ENCODE data around the gene TRIML1.

Gene TRIML1

GRCh38 chr4:188139141-188139540, at the start of gene TRIML1:
TRIML1 (plus strand) TSS chr4:188139441; CDS start chr4:188139559, 118 bp downstream.
- no peak for DNase-seq (ENCODE audit: extremely low read depth in 1 of 2, low read depth in 1 of 2)

- DNase-seq (ENCODE audit: extremely low read depth in 1 of 2, low read depth in 1 of 2), result no peak
These were observed 46.4 kb upstream of the TRIML1 start for GRCh38 chr4:188092824-188093223.

GRCh38 chr4:188106454-188106853, 32.8 kb upstream of the TRIML1 start:
- no peak for DNase-seq (ENCODE audit: extremely low read depth in 1 of 2, low read depth in 1 of 2)

- DNase-seq (ENCODE audit: extremely low read depth in 1 of 2, low read depth in 1 of 2), result no peak
These were observed 31.1 kb upstream of the TRIML1 start for GRCh38 chr4:188107931-188108843.

- no peak for DNase-seq (ENCODE audit: extremely low read depth in 1 of 2, low read depth in 1 of 2)
These were observed 30.0 kb upstream of the TRIML1 start, which contains the start of gene TRIML2 for GRCh38 chr4:188109157-188109755. TRIML2 (minus strand) TSS chr4:188109603; CDS start chr4:188105368, 4,235 bp downstream.

- no peak for DNase-seq (ENCODE audit: extremely low read depth in 1 of 2, low read depth in 1 of 2)
These were observed 29.2 kb upstream of the TRIML1 start for GRCh38 chr4:188110036-188110435.

GRCh38 chr4:188110741-188111471, 28.3 kb upstream of the TRIML1 start:
- DNase-seq (ENCODE audit: extremely low read depth in 1 of 2, low read depth in 1 of 2), result no peak

- no peak for DNase-seq (ENCODE audit: extremely low read depth in 1 of 2, low read depth in 1 of 2)
These were observed 27.3 kb upstream of the TRIML1 start for GRCh38 chr4:188111955-188112354.

GRCh38 chr4:188113156-188113555, 26.1 kb upstream of the TRIML1 start:
- no peak for DNase-seq (ENCODE audit: extremely low read depth in 1 of 2, low read depth in 1 of 2)

- DNase-seq (ENCODE audit: extremely low read depth in 1 of 2, low read depth in 1 of 2), result no peak
These were observed 21.5 kb upstream of the TRIML1 start for GRCh38 chr4:188117631-188118324.

- no peak for DNase-seq (ENCODE audit: extremely low read depth in 1 of 2, low read depth in 1 of 2)
These were observed 17.7 kb upstream of the TRIML1 start for GRCh38 chr4:188121530-188121929.

GRCh38 chr4:188127214-188127874, 11.9 kb upstream of the TRIML1 start:
- DNase-seq (ENCODE audit: extremely low read depth in 1 of 2, low read depth in 1 of 2), result no peak

GRCh38 chr4:188130355-188130754, 8.9 kb upstream of the TRIML1 start:
- DNase-seq (ENCODE audit: extremely low read depth in 1 of 2, low read depth in 1 of 2), result no peak

GRCh38 chr4:188132232-188132631, 7.0 kb upstream of the TRIML1 start:
- no peak for DNase-seq (ENCODE audit: extremely low read depth in 1 of 2, low read depth in 1 of 2)

- no peak for DNase-seq (ENCODE audit: extremely low read depth in 1 of 2, low read depth in 1 of 2)
These were observed 1.0 kb upstream of the TRIML1 start for GRCh38 chr4:188138227-188138626.

GRCh38 chr4:188139671-188140070, 430 bp downstream of the TRIML1 start:
- DNase-seq (ENCODE audit: extremely low read depth in 1 of 2, low read depth in 1 of 2), result no peak

GRCh38 chr4:188143731-188144130, 4.5 kb downstream of the TRIML1 start:
- no peak for DNase-seq (ENCODE audit: extremely low read depth in 1 of 2, low read depth in 1 of 2)

GRCh38 chr4:188145601-188146000, 6.4 kb downstream of the TRIML1 start:
- no peak for DNase-seq (ENCODE audit: extremely low read depth in 1 of 2, low read depth in 1 of 2)

GRCh38 chr4:188146618-188147017, 7.4 kb downstream of the TRIML1 start:
- DNase-seq (ENCODE audit: extremely low read depth in 1 of 2, low read depth in 1 of 2), result no peak

GRCh38 chr4:188147176-188147575, 7.9 kb downstream of the TRIML1 start:
- DNase-seq (ENCODE audit: extremely low read depth in 1 of 2, low read depth in 1 of 2), result no peak

All from activated CD8-positive, alpha-beta memory T cell treated with anti-CD3 and anti-CD28 coated beads for 1 hour (primary cell).